Neural cell (in vitro differentiated cells): Measurements from ENCODE around the gene NREP. TPM values are rescaled to one million over a fixed set of nuclear protein-coding genes. Genes with fewer than 3 reads are reported as not detected.

Source experiments
- H2AFZ ChIP-seq: fragments of 200-600, 300-800 bp; sonication (generic), shearing (Covaris generic); 2 replicates; pipeline ENCODE4 v1.6.0; 2014; ENCODE audit warnings: low read depth, mild to moderate bottlenecking, antibody characterized with exemption, low read length, moderate library complexity
- H3F3A ChIP-seq: fragments of 200-600 bp; shearing (Covaris generic); 2 replicates; pipeline ENCODE4 v1.6.1; 2016; ENCODE audit warnings: mild to moderate bottlenecking, moderate library complexity, mixed read lengths, antibody characterized with exemption, low read length; ENCODE audit not compliant: insufficient read depth, poor library complexity, severe bottlenecking
- H3K27ac ChIP-seq: fragments of 200-600, 300-800 bp; sonication (generic), shearing (Covaris generic); 2 replicates; pipeline ENCODE4 v1.5.1; 2014; ENCODE audit warnings: mild to moderate bottlenecking, low read length, moderate library complexity
- H3K27me3 ChIP-seq: fragments of 300-800, 200-600 bp; sonication (generic), shearing (Covaris generic); 2 replicates; pipeline ENCODE4 v1.6.0; 2014; ENCODE audit warnings: mild to moderate bottlenecking, low read depth, low read length, moderate library complexity; ENCODE audit not compliant: insufficient read depth
- H3K36me3 ChIP-seq: fragments of 300-800, 200-600 bp; sonication (generic), shearing (Covaris generic); 2 replicates; pipeline ENCODE4 v1.5.1; 2014; ENCODE audit warnings: mild to moderate bottlenecking, antibody characterized with exemption, low read length, moderate library complexity; ENCODE audit not compliant: insufficient read depth
- H3K4me2 ChIP-seq: fragments of 300-800, 200-600 bp; sonication (generic), shearing (Covaris generic); 2 replicates; pipeline ENCODE4 v1.6.0; 2014; ENCODE audit warnings: mild to moderate bottlenecking, low read length
- H3K4me3 ChIP-seq: fragments of 300-800, 200-600 bp; sonication (generic), shearing (Covaris generic); 2 replicates; pipeline ENCODE4 v1.5.1; 2014; ENCODE audit warnings: mild to moderate bottlenecking, low read length, moderate library complexity
- H3K79me2 ChIP-seq: fragments of 200-600 bp; shearing (Covaris generic); replicated peaks from 2 replicates; pipeline ENCODE4 v1.6.0; 2014; ENCODE audit warnings: mild to moderate bottlenecking, low read length, moderate library complexity; ENCODE audit not compliant: insufficient read depth
- H3K9ac ChIP-seq: fragments of 300-800, 200-600 bp; sonication (generic), shearing (Covaris generic); 2 replicates; pipeline ENCODE4 v1.6.1; 2016; ENCODE audit warnings: mild to moderate bottlenecking, low read length, mixed read lengths
- H3K9me2 ChIP-seq: fragments of 200-600 bp; shearing (Covaris generic); 2 replicates; pipeline ENCODE4 v1.6.1; 2016; ENCODE audit warnings: mild to moderate bottlenecking, low read length, mixed read lengths; ENCODE audit not compliant: insufficient read depth
- H3K9me3 ChIP-seq: fragments of 200-600, 300-800 bp; sonication (generic), shearing (Covaris generic); 2 replicates; pipeline ENCODE4 v1.6.1; 2016; ENCODE audit warnings: mild to moderate bottlenecking, mixed run types, low read length, moderate library complexity, mixed read lengths
- H4K20me1 ChIP-seq: fragments of 200-600 bp; shearing (Covaris generic); 2 replicates; pipeline ENCODE4 v1.6.1; 2016; ENCODE audit warnings: mild to moderate bottlenecking, mixed run types; ENCODE audit not compliant: insufficient read depth
- EP300 ChIP-seq: fragments of 450-650 bp; conservative IDR thresholded peaks from 2 replicates; pipeline ENCODE4 v1.6.1; 2014; ENCODE audit warnings: antibody characterized with exemption, mild to moderate bottlenecking, moderate library complexity; ENCODE audit not compliant: poor library complexity, severe bottlenecking
- EZH2 ChIP-seq: fragments of 200-600, 300-800 bp; shearing (Covaris generic), sonication (generic); IDR thresholded peaks from 2 replicates; pipeline ENCODE4 v1.6.1; 2014; ENCODE audit warnings: antibody characterized with exemption, low read length, borderline replicate concordance, mild to moderate bottlenecking; ENCODE audit not compliant: insufficient read depth, poor library complexity, severe bottlenecking
- MXI1 ChIP-seq: fragments of 450-650 bp; conservative IDR thresholded peaks from 2 replicates; pipeline ENCODE4 v1.6.1; 2014; ENCODE audit warnings: antibody characterized with exemption, mild to moderate bottlenecking; ENCODE audit not compliant: poor library complexity, severe bottlenecking
- POLR2AphosphoS5 ChIP-seq: IDR thresholded peaks from 2 replicates; pipeline ENCODE4 v1.6.1; 2012
- RAD21 ChIP-seq: fragments of 450-650 bp; conservative IDR thresholded peaks from 2 replicates; pipeline ENCODE4 v1.6.1; 2014; ENCODE audit warnings: antibody characterized with exemption, mild to moderate bottlenecking, moderate library complexity
- REST ChIP-seq: IDR thresholded peaks from 2 replicates; pipeline ENCODE4 v1.6.1; 2012; ENCODE audit warnings: borderline replicate concordance
- SMC3 ChIP-seq: fragments of 450-650 bp; conservative IDR thresholded peaks from 2 replicates; pipeline ENCODE4 v1.6.1; 2014; ENCODE audit warnings: antibody characterized with exemption, mild to moderate bottlenecking, moderate library complexity; ENCODE audit not compliant: poor library complexity
- TAF1 ChIP-seq: IDR thresholded peaks from 2 replicates; pipeline ENCODE4 v1.6.1; 2012; ENCODE audit warnings: low read depth
- polyA plus RNA-seq: library from polyadenylated mRNA; depleted of rRNA; stranded (reverse); fragments of >200 nt; gene quantifications from 2 replicates; pipeline ENCODE4 v1.2.3, GENCODE V29; 2014
- TF ChIP-seq, protein P1 (sequence below): fragments of 450-650 bp; IDR thresholded peaks from 2 replicates; pipeline ENCODE4 v1.5.1; 2014; ENCODE audit warnings: antibody characterized with exemption, mild to moderate bottlenecking, moderate library complexity; ENCODE audit not compliant: poor library complexity, severe bottlenecking

The NREP gene
- polyA plus RNA-seq, 1 donor from 2014 or later, result 3,807 TPM

GRCh38 chr5:111806156-111806555 lies 49.2 kb upstream of the NREP start (continued):
- no peak for TF ChIP-seq MXI1

DNA sequence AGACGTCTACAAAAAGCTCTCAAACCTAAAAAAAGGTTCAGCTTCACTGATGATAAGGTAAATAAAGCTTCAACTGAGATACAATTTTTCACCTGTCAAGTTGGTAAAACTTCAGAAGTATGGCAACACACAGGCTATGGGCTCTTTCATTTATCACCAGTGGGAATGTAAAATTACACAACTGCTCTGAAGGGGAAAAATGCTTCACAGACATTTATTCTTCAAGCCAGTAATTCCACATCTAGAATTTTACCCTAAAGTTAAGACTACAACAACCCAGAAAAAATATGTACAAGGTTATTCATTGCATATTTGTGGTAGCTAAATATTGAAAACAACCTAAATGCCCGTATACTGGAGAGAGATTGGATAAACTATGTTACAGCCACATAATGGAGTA lies 48.1 kb upstream of the NREP start:
- H2AFZ ChIP-seq, result no peak overlapping the region
- H3K27me3 ChIP-seq, result no peaks in the 10 kb centered on the region
- H3K9ac ChIP-seq, result no peak overlapping the region
- TF ChIP-seq TAF1 (no peak), EZH2 (no peak), REST (no peak), SMC3 (no peak), MXI1 (no peak), POLR2AphosphoS5 (no peak), RAD21 (no peak), EP300 (no peak)
- TF ChIP-seq, protein P1, sequence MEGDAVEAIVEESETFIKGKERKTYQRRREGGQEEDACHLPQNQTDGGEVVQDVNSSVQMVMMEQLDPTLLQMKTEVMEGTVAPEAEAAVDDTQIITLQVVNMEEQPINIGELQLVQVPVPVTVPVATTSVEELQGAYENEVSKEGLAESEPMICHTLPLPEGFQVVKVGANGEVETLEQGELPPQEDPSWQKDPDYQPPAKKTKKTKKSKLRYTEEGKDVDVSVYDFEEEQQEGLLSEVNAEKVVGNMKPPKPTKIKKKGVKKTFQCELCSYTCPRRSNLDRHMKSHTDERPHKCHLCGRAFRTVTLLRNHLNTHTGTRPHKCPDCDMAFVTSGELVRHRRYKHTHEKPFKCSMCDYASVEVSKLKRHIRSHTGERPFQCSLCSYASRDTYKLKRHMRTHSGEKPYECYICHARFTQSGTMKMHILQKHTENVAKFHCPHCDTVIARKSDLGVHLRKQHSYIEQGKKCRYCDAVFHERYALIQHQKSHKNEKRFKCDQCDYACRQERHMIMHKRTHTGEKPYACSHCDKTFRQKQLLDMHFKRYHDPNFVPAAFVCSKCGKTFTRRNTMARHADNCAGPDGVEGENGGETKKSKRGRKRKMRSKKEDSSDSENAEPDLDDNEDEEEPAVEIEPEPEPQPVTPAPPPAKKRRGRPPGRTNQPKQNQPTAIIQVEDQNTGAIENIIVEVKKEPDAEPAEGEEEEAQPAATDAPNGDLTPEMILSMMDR, result no peak
- H3K9me2 ChIP-seq, result no peaks in the 10 kb centered on the region
- H3F3A ChIP-seq, result no peaks in the 10 kb centered on the region
- H3K4me3 ChIP-seq, result no peak overlapping the region
- H3K27ac ChIP-seq, result no peak overlapping the region
- H3K9me3 ChIP-seq, result no peaks in the 10 kb centered on the region
- H3K4me2 ChIP-seq, result no peak overlapping the region
- no peaks in the 10 kb centered on the region for H4K20me1 ChIP-seq
- no peaks in the 10 kb centered on the region for H3K36me3 ChIP-seq
- H3K79me2 ChIP-seq, result no peaks in the 10 kb centered on the region

DNA sequence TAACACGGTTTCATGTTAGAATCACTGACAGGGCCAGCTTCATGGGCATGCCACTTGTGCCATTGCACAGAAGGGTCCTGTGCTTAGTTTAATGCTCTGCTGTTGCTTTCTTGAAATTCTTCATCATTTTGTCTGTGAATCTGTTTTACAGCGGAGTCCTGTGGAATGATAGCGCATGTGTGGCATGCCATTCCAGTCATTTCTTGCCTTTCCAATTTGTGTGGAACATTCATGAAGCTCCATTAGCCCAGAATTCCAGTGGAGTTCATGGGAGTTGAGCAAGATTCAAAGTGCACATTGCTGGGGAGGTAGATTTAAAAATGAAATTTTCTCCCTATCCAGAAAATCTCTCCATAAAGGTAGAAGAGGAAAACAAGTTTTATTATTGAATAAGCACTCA lies 43.4 kb upstream of the NREP start:
- no peaks in the 10 kb centered on the region for H3K27me3 ChIP-seq

More for the DNA sequence above, 43.4 kb upstream of the NREP start:
- H3F3A ChIP-seq, result no peaks in the 10 kb centered on the region
- H3K9me2 ChIP-seq, result no peaks in the 10 kb centered on the region
- no peaks in the 10 kb centered on the region for H3K36me3 ChIP-seq
- no peaks in the 10 kb centered on the region for H3K9me3 ChIP-seq
- no peak overlapping the region for H3K4me2 ChIP-seq
- no peaks in the 10 kb centered on the region for H4K20me1 ChIP-seq
- no peak overlapping the region for H3K9ac ChIP-seq
- no peak overlapping the region for H3K27ac ChIP-seq
- TF ChIP-seq REST (no peak), EP300 (no peak), SMC3 (no peak), POLR2AphosphoS5 (no peak)
- no peaks in the 10 kb centered on the region for H3K79me2 ChIP-seq
- no peak overlapping the region for H3K4me3 ChIP-seq
- no peak overlapping the region for H2AFZ ChIP-seq
